ENCODE data around the gene INPP4A. TPM values are rescaled to one million over a fixed set of nuclear protein-coding genes. Genes with fewer than 3 reads are reported as not detected.

Gene INPP4A
- total and polyA plus RNA-seq, 10 of the 15 experiments (the other 5 are each of a cell fraction or from before 2014, with no cell fraction given) = 4.7 to 62.3 (median 36.9) TPM

Other genes starting within 250 kb of the INPP4A start
- gene CNGA3, start 98.4 kb upstream of the INPP4A start, total RNA-seq (2014; rRNA removed) = not detected in 2 replicates
- not detected in 2 replicates for gene CNGA3, start 98.4 kb upstream of the INPP4A start, total RNA-seq (2014; rRNA removed; fragmentation: Illumina TruSeq; extraction: Trizol)
- not detected in 2 replicates for gene CNGA3, start 98.4 kb upstream of the INPP4A start, total RNA-seq (2021)
- gene CNGA3, start 98.4 kb upstream of the INPP4A start, polyA plus RNA-seq (2011; rRNA removed) = not detected in 2 replicates
- gene CNGA3, start 98.4 kb upstream of the INPP4A start, polyA plus RNA-seq (2014; fragmentation: Illumina TruSeq; extraction: Trizol) = not detected in 2 replicates
- gene CNGA3, start 98.4 kb upstream of the INPP4A start, polyA plus RNA-seq (2014; fragmentation: Nextera tagmentation; extraction: Ambion mirVana) = not detected
- not detected in 2 replicates for gene CNGA3, start 98.4 kb upstream of the INPP4A start, polyA plus RNA-seq (2014; rRNA removed)
- not detected for gene CNGA3, start 98.4 kb upstream of the INPP4A start, polyA plus RNA-seq (2016; fragmentation: Nextera tagmentation; extraction: Ambion mirVana)
- 35.5 and 41.7 TPM in 2 replicates for gene COA5, start 163.7 kb downstream of the INPP4A start, total RNA-seq (2014; rRNA removed)
- gene COA5, start 163.7 kb downstream of the INPP4A start, total RNA-seq (2014; rRNA removed; fragmentation: Illumina TruSeq; extraction: Trizol) = 22.9 and 24.0 TPM in 2 replicates
- 26.9 and 29.7 TPM in 2 replicates for gene COA5, start 163.7 kb downstream of the INPP4A start, total RNA-seq (2021)
- 49.9 and 90.9 TPM in 2 replicates for gene COA5, start 163.7 kb downstream of the INPP4A start, polyA plus RNA-seq (2011; rRNA removed)
- gene COA5, start 163.7 kb downstream of the INPP4A start, polyA plus RNA-seq (2014; fragmentation: Illumina TruSeq; extraction: Trizol) = 20.7 and 21.4 TPM in 2 replicates
- 10 to 100 TPM; 21.4 to 40.3 TPM for gene COA5, start 163.7 kb downstream of the INPP4A start, polyA plus RNA-seq (2014; fragmentation: Nextera tagmentation; extraction: Ambion mirVana)
- 42.8 and 49.3 TPM in 2 replicates for gene COA5, start 163.7 kb downstream of the INPP4A start, polyA plus RNA-seq (2014; rRNA removed)
- 10 to 100 TPM; 58.8 to 63.3 TPM for gene COA5, start 163.7 kb downstream of the INPP4A start, polyA plus RNA-seq (2016; fragmentation: Nextera tagmentation; extraction: Ambion mirVana)
- gene UNC50, start 163.7 kb downstream of the INPP4A start, total RNA-seq (2014; rRNA removed) = 34.6 and 34.8 TPM in 2 replicates
- gene UNC50, start 163.7 kb downstream of the INPP4A start, total RNA-seq (2014; rRNA removed; fragmentation: Illumina TruSeq; extraction: Trizol) = 27.9 and 28.0 TPM in 2 replicates
- 25.5 and 25.8 TPM in 2 replicates for gene UNC50, start 163.7 kb downstream of the INPP4A start, total RNA-seq (2021)
- 60.3 and 77.1 TPM in 2 replicates for gene UNC50, start 163.7 kb downstream of the INPP4A start, polyA plus RNA-seq (2011; rRNA removed)
- 34.8 and 42.4 TPM in 2 replicates for gene UNC50, start 163.7 kb downstream of the INPP4A start, polyA plus RNA-seq (2014; fragmentation: Illumina TruSeq; extraction: Trizol)
- 10 to 100 TPM; 40.8 to 59.5 TPM for gene UNC50, start 163.7 kb downstream of the INPP4A start, polyA plus RNA-seq (2014; fragmentation: Nextera tagmentation; extraction: Ambion mirVana)
- gene UNC50, start 163.7 kb downstream of the INPP4A start, polyA plus RNA-seq (2014; rRNA removed) = 33.1 TPM in 2 replicates
- 10 to 100 TPM; 68.1 to 76.3 TPM for gene UNC50, start 163.7 kb downstream of the INPP4A start, polyA plus RNA-seq (2016; fragmentation: Nextera tagmentation; extraction: Ambion mirVana)

All from GM12878 (cell line).